HFFc6 (cell line): ENCODE measurements around the gene GRAMD1B. TPM values are rescaled to one million over a fixed set of nuclear protein-coding genes. Genes with fewer than 3 reads are reported as not detected.

Source experiments
- DNase-seq: peaks from one replicate; pipeline ENCODE4 v3.0.0-alpha.2; 2018
- H3K27ac Mint-ChIP-seq: 2 replicates; pipeline ENCODE4 v1.8.0; 2020; ENCODE audit warnings: mild to moderate bottlenecking, mixed read lengths
- H3K27me3 Mint-ChIP-seq: 2 replicates; pipeline ENCODE4 v1.8.0; 2021; ENCODE audit warnings: mild to moderate bottlenecking, moderate library complexity, mixed read lengths; ENCODE audit not compliant: insufficient read depth
- H3K36me3 Mint-ChIP-seq: 2 replicates; pipeline ENCODE4 v1.8.0; 2021; ENCODE audit warnings: low read depth, mixed read lengths
- H3K4me1 Mint-ChIP-seq: 2 replicates; pipeline ENCODE4 v1.8.0; 2020; ENCODE audit warnings: low read depth, mixed read lengths
- H3K4me3 Mint-ChIP-seq: 2 replicates; pipeline ENCODE4 v1.8.0; 2020; ENCODE audit warnings: mild to moderate bottlenecking, moderate library complexity, mixed read lengths
- H3K9me3 Mint-ChIP-seq: 2 replicates; pipeline ENCODE4 v1.8.0; 2020; ENCODE audit warnings: mild to moderate bottlenecking, mixed read lengths
- total RNA-seq, 6 experiments: library from RNA; stranded (reverse); fragmentation: NEBNext Ultra II Directional; extraction: Animal tissue kit (Norgen Biotek cat#: 25700); gene quantifications; 2 replicates in 1 of 6; 3 replicates in 5 of 6; pipeline ENCODE4 v1.2.3, GENCODE V29; 2021
- TF ChIP-seq, protein P1 (sequence below): fragments of 200-600 bp; sonication (generic); IDR thresholded peaks from 2 replicates; pipeline ENCODE4 v1.5.0; 2021; ENCODE audit warnings: antibody characterized with exemption, mild to moderate bottlenecking

The GRAMD1B gene
- total RNA-seq, 6 experiments from 2014 or later = 46.1 to 54.5 (median 51.3) TPM

DNA sequence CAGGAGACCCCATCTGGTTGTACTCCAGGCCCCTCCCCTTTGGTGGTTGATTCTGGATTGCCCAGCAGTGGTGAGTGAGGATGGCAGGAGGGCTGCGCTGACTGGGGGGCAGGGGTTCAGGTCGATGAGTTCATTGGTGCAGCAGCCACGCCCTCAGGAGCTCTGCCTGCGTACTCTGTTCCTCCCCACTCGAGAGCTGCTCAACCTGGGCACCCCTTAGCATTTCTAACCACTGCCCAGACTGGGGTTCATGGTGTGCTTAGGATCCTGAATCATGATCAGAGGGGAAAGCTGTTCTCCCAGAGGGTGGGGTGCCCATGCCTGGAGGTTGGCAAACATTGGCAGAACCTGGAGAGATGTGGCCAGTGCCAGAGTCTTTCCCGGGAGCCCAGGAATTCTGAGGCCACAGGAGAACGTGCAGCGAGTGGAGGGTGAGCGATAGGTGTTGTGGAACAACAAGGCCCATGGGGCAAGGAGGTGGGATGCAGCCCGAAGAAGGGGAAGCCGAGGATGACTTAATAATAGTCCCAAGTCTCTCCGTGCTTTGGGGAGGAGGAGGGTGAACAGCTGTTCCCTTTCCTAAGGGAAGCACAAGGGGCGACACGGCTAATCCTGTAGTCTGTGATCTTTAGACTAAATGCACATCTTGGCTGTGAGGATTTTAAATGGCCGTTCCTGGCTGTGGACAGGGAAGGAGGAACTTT, 148.9 kb downstream of the GRAMD1B start:
- Mint-ChIP-seq H3K4me3 (no peak overlapping the region), H3K27me3 (peaks cover 6% of the 10 kb centered on the region; the same call in 1 of the 2 replicates), H3K4me1 (peaks cover 31% of the 10 kb centered on the region), H3K27ac (no peak overlapping the region), H3K9me3 (no peaks in the 10 kb centered on the region), H3K36me3 (peaks cover 6% of the 10 kb centered on the region; the same call in 1 of the 2 replicates)
- TF ChIP-seq, protein P1, sequence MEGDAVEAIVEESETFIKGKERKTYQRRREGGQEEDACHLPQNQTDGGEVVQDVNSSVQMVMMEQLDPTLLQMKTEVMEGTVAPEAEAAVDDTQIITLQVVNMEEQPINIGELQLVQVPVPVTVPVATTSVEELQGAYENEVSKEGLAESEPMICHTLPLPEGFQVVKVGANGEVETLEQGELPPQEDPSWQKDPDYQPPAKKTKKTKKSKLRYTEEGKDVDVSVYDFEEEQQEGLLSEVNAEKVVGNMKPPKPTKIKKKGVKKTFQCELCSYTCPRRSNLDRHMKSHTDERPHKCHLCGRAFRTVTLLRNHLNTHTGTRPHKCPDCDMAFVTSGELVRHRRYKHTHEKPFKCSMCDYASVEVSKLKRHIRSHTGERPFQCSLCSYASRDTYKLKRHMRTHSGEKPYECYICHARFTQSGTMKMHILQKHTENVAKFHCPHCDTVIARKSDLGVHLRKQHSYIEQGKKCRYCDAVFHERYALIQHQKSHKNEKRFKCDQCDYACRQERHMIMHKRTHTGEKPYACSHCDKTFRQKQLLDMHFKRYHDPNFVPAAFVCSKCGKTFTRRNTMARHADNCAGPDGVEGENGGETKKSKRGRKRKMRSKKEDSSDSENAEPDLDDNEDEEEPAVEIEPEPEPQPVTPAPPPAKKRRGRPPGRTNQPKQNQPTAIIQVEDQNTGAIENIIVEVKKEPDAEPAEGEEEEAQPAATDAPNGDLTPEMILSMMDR = no peak
- no peak for DNase-seq

DNA sequence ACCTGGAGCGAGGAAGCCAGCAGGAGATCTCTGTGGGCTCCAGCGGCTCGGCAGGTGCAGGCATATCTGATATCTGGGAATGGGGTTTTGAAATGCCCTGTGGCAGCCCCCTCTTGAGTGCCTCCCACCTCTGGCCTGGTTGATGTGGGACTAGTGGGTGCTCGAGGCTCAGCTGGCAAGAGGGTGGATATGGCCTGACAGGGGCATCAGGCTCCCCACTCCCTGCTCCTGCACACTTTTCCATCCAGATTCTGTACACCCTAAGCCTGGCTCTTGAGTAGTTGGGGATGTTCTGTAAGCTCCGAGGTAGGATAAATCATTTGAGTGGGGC, 149.4 kb downstream of the GRAMD1B start:
- TF ChIP-seq, protein P1 = no peak
- H3K4me1 Mint-ChIP-seq = peaks cover 26% of the 10 kb centered on the region
- DNase-seq = no peak
- H3K9me3 Mint-ChIP-seq = no peaks in the 10 kb centered on the region
- no peak overlapping the region for H3K4me3 Mint-ChIP-seq
- H3K27me3 Mint-ChIP-seq = peaks cover 6% of the 10 kb centered on the region; the same call in 1 of the 2 replicates
- H3K27ac Mint-ChIP-seq = no peak overlapping the region
- peaks cover 6% of the 10 kb centered on the region; the same call in 1 of the 2 replicates for H3K36me3 Mint-ChIP-seq

DNA sequence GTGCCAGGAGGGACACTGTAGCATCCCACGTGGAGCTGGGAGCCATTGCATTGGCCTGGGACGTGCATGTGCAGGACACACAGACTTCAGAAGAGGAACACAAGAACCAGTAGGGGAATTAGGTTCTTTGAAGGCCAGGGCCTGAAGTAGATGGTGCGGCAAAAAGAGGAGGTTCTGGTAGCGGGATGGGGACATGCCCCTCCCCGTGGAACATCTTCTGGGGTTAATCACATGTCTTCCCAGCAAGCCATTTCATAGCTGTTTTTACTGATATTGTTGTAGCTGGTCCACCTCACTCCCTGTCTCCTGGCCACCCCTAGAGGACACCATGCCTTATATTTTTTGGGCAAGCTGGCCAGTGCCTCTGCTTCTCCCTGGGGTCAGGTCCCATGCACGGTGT, 150.1 kb downstream of the GRAMD1B start:
- Mint-ChIP-seq H3K9me3 (no peaks in the 10 kb centered on the region), H3K4me1 (peaks cover 19% of the 10 kb centered on the region), H3K4me3 (no peak overlapping the region), H3K36me3 (peaks cover 6% of the 10 kb centered on the region; the same call in 1 of the 2 replicates), H3K27ac (no peak overlapping the region), H3K27me3 (peaks cover 6% of the 10 kb centered on the region; the same call in 1 of the 2 replicates)
- TF ChIP-seq, protein P1 = no peak
- no peak for DNase-seq

DNA sequence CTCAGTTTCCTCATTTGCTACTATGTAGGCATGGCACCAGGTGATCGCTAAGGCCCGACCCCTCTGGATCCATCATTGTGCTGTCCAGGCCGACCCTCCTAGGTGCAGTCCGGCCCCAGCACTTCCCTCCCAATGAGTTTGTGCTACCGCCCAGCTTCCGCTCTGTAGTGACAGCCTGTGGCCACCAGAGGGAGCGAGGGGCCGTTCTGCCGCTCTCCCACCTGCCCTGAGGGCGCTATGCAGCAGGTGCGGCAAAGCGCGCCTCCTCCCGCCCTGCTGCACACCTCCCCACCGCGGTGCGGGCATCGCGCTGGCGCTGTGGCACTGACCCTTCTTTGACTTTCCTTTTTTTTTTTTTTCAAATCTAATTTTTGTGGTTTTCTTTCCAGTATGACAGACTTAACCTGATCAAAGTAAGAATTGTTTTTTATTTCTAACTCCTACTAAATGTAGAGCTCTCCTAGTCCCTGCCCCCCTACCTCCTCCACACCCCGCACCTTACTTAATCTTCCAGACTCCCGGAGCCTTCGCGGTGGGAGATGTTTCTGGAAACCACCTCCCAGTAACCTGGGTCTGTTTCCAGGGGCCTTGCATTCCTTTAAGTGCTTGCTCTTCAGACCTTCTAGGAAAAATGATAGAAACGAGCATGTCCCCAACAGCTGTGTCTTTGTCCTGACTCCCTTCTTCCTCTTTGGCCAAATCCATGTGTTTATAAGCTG, 150.6 kb downstream of the GRAMD1B start:
- DNase-seq = peak; percentile 32
- no peak overlapping the region for H3K27ac Mint-ChIP-seq
- TF ChIP-seq, protein P1 = peak; percentile 94
- H3K4me1 Mint-ChIP-seq = peaks cover 21% of the 10 kb centered on the region
- no peaks in the 10 kb centered on the region for H3K9me3 Mint-ChIP-seq
- H3K27me3 Mint-ChIP-seq = peaks cover 6% of the 10 kb centered on the region; the same call in 1 of the 2 replicates
- peaks cover 9% of the 10 kb centered on the region; the same call in 1 of the 2 replicates for H3K36me3 Mint-ChIP-seq
- H3K4me3 Mint-ChIP-seq = no peak overlapping the region

DNA sequence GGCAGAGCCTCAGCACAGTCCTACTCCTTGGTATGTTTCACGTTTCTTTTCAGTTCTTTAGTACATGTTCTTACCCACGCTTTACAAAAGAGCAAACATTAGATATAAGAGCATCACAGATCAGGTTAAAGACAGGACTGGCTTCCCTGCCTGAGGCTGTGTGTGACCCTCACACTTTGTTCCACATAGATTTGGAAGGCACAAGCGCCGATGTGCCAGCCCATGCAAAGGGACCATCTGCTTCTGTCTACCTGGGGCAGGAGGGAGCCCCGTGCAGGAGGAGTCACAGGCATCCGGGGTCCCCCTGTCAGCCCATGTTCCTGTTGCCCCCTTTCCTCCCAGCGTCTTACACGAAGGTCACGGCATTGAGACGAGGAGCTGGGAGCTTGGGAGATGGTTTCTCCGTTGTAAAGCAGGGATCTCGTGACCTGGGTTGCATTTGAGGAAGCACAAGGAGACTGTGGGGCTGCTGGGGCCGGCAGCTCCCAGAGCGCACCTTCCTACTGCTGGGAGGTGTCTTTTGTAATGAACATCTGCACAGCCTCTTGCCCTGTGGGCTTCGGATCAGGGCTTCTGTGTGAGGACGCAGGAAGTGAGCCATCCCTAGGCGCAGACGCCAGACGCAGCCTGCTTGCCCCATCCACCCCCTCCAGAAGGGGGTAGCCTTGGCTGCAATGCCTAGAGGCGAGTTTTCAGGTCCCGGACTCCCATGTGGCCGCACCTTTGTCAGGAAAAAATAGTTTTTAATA, 151.8 kb downstream of the GRAMD1B start:
- Mint-ChIP-seq H3K27ac (no peak overlapping the region), H3K36me3 (peaks cover 12% of the 10 kb centered on the region; the same call in 1 of the 2 replicates), H3K9me3 (no peaks in the 10 kb centered on the region), H3K4me3 (no peak overlapping the region), H3K4me1 (peaks cover 21% of the 10 kb centered on the region), H3K27me3 (peaks cover 6% of the 10 kb centered on the region; the same call in 1 of the 2 replicates)
- TF ChIP-seq, protein P1 = 0 out of 2 replicates have a peak, but pooled peaks have one; percentile 9
- DNase-seq = no peak
